CD14-positive monocyte (primary cell): ENCODE results near the gene WHRN. TPM values are rescaled to one million over a fixed set of nuclear protein-coding genes. Genes with fewer than 3 reads are reported as not detected.

Source experiments
- DNase-seq, 3 donors: peaks; one replicate each; pipeline ENCODE4 v3.0.0-alpha.2; 2011 to 2022
- H2AFZ ChIP-seq: 2 replicates; pipeline ENCODE4 v1.6.0; 2012; ENCODE audit warnings: mild to moderate bottlenecking, low read depth, low read length, inconsistent platforms; ENCODE audit not compliant: insufficient read depth, poor library complexity, severe bottlenecking
- H3K27ac ChIP-seq, 2 donors: 1 replicate in 1 of 2; 2 replicates in 1 of 2; pipeline ENCODE4 v1.5.1; 2012 to 2013; ENCODE audit warnings: low read length in 2 of 2, control low read depth in 1 of 2, inconsistent platforms in 1 of 2, low read depth in 1 of 2, mild to moderate bottlenecking in 1 of 2
- H3K27me3 ChIP-seq, 2 donors: one replicate each; pipeline versions ENCODE4 v1.6.0 to v1.6.1; 2011 to 2013; ENCODE audit warnings: low read length in 2 of 2; ENCODE audit not compliant: control insufficient read depth in 2 of 2, insufficient read depth in 2 of 2
- H3K36me3 ChIP-seq, 2 donors: replicated peaks in 1 of 2; 1 replicate in 1 of 2; 2 replicates in 1 of 2; pipeline versions ENCODE4 v1.5.1 to v1.6.1; 2012 to 2013; ENCODE audit warnings: low read length in 2 of 2, control low read depth in 1 of 2, inconsistent platforms in 1 of 2, mild to moderate bottlenecking in 1 of 2; ENCODE audit not compliant: insufficient read depth in 2 of 2, control insufficient read depth in 1 of 2
- H3K4me1 ChIP-seq, 2 donors: 1 replicate in 1 of 2; 2 replicates in 1 of 2; pipeline versions ENCODE4 v1.5.1 to v1.6.1; 2012 to 2013; ENCODE audit warnings: low read length in 2 of 2, control low read depth in 1 of 2, inconsistent platforms in 1 of 2, mild to moderate bottlenecking in 1 of 2, moderate library complexity in 1 of 2; ENCODE audit not compliant: insufficient read depth in 2 of 2, control insufficient read depth in 1 of 2
- H3K4me2 ChIP-seq: replicated peaks from 2 replicates; pipeline ENCODE3; 2012; ENCODE audit warnings: low read length, moderate library complexity, mild to moderate bottlenecking; ENCODE audit not compliant: poor library complexity, severe bottlenecking; ENCODE audit errors: extremely low read depth
- H3K4me3 ChIP-seq, 3 experiments: fragments of 200-600 bp in 1 of 3; sonication (generic) in 1 of 3; replicated peaks in 1 of 3; 1 replicate in 2 of 3; 2 replicates in 1 of 3; pipeline ENCODE4 v1.5.1; 2011 to 2013; ENCODE audit warnings: low read length in 3 of 3, mild to moderate bottlenecking in 3 of 3, control low read depth in 2 of 3, low read depth in 2 of 3, inconsistent platforms in 1 of 3, moderate library complexity in 1 of 3
- H3K79me2 ChIP-seq: 2 replicates; pipeline ENCODE4 v1.6.0; 2012; ENCODE audit warnings: mild to moderate bottlenecking, control low read depth, inconsistent platforms, low read length, moderate library complexity; ENCODE audit not compliant: insufficient read depth
- H3K9ac ChIP-seq: 2 replicates; pipeline ENCODE4 v1.6.0; 2017; ENCODE audit warnings: low read length, mild to moderate bottlenecking; ENCODE audit not compliant: insufficient read depth, poor library complexity, severe bottlenecking
- H3K9me3 ChIP-seq, 2 donors: replicated peaks in 1 of 2; 1 replicate in 1 of 2; 2 replicates in 1 of 2; pipeline versions ENCODE4 v1.5.1 to v1.6.1; 2012 to 2013; ENCODE audit warnings: low read length in 2 of 2, control low read depth in 1 of 2; ENCODE audit not compliant: control insufficient read depth in 1 of 2, insufficient read depth in 1 of 2
- H4K20me1 ChIP-seq: 2 replicates; pipeline ENCODE4 v1.6.0; 2012; ENCODE audit warnings: mild to moderate bottlenecking, low read length, control low read depth, moderate library complexity; ENCODE audit not compliant: insufficient read depth
- H3K27ac Mint-ChIP-seq, 7 donors: one replicate each; pipeline ENCODE4 v1.8.0; 2020; ENCODE audit warnings: mild to moderate bottlenecking in 7 of 7, mixed read lengths in 7 of 7, moderate library complexity in 6 of 7, inconsistent platforms in 2 of 7
- H3K27me3 Mint-ChIP-seq, 3 donors: one replicate each; pipeline ENCODE4 v1.8.0; 2021 to 2022; ENCODE audit warnings: low read depth in 3 of 3, mild to moderate bottlenecking in 3 of 3, mixed read lengths in 3 of 3, moderate library complexity in 3 of 3, inconsistent platforms in 1 of 3
- H3K36me3 Mint-ChIP-seq, 2 donors: one replicate each; pipeline ENCODE4 v1.8.0; 2020; ENCODE audit warnings: mixed read lengths in 2 of 2, inconsistent platforms in 1 of 2, mild to moderate bottlenecking in 1 of 2
- H3K4me1 Mint-ChIP-seq: one replicate; pipeline ENCODE4 v1.8.0; 2020; ENCODE audit warnings: mild to moderate bottlenecking, mixed read lengths
- H3K4me3 Mint-ChIP-seq, 2 donors: one replicate each; pipeline ENCODE4 v1.8.0; 2020; ENCODE audit warnings: mild to moderate bottlenecking in 2 of 2, mixed read lengths in 2 of 2, moderate library complexity in 1 of 2
- H3K9me3 Mint-ChIP-seq, 7 donors: one replicate each; pipeline ENCODE4 v1.8.0; 2020 to 2022; ENCODE audit warnings: mixed read lengths in 7 of 7, mild to moderate bottlenecking in 6 of 7, moderate library complexity in 6 of 7, inconsistent platforms in 2 of 7
- WGBS: methylation state at CpG from one replicate; pipeline ENCODE4 v1.1.5; 2013; ENCODE audit warnings: missing lambda C conversion rate; ENCODE audit not compliant: insufficient coverage; 5-methylcytosine and 5-hydroxymethylcytosine counted together
- intact Hi-C, 2 donors: fragments of 100-400 bp; cut with micrococcal nuclease; formaldehyde crosslinking; loops; one replicate each; pipeline versions ENCODE4 v1.15.0 to v1.15.1; 2023
- polyA plus RNA-seq, 3 donors: library from polyadenylated mRNA; depleted of rRNA in 1 of 3; unstranded in 2 of 3; stranded (reverse) in 1 of 3; fragments of 300-500 nt in 2 of 3; fragments of >200 nt in 1 of 3; fragmentation: Illumina TruSeq in 2 of 3; gene quantifications; 1 replicate in 2 of 3; 2 replicates in 1 of 3; pipeline ENCODE4 v1.2.3, GENCODE V29; 2012 to 2021
- TF ChIP-seq, protein P1 (sequence below): fragments of 200-600 bp; IDR thresholded peaks from one replicate; pipeline ENCODE4 v1.8.0; 2022; ENCODE audit warnings: antibody characterized with exemption, mild to moderate bottlenecking

Gene WHRN
- polyA plus RNA-seq, 3 donors: 0.13 to 0.59 (median 0.30) TPM

DNA sequence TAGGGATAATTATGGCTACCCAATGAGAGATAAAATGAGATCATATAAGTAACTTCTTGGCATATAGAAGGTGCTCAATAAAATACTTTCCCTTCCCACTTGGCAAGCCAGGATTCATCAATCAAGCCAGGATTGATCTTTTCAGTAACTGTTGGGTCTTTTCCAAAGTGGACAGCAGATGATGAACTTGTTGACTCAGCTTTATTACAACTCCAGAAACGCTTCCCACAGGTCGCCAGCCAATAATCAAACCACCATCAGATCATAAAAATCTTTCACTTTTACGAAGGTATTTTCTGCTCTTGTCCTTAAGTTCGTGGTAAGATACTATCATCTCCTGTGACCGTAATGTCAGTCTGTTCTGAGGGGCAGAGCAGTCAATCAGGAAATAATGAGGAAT is 39.8 kb upstream of the WHRN start:
- intact Hi-C loops: no loop called here
- Histone ChIP-seq H3K9me3 (no peaks in the 10 kb centered on the region), H3K36me3 (no peaks in the 10 kb centered on the region), H3K79me2 (no peaks in the 10 kb centered on the region), H3K4me1 (no peaks in the 10 kb centered on the region), H4K20me1 (no peaks in the 10 kb centered on the region), H2AFZ (no peak overlapping the region), H3K9ac (no peak overlapping the region), H3K4me3 (no peak overlapping the region), H3K27me3 (no peaks in the 10 kb centered on the region), H3K4me2 (no peak overlapping the region), H3K27ac (no peak overlapping the region)
- Mint-ChIP-seq H3K4me3 (no peak overlapping the region), H3K9me3 (peaks cover 0 to 6% (median 0%) of the 10 kb centered on the region in 7 donors), H3K27ac (no peak overlapping the region), H3K4me1 (peaks cover 6% of the 10 kb centered on the region), H3K36me3 (no peaks in the 10 kb centered on the region), H3K27me3 (peaks cover 0 to 6% (median 6%) of the 10 kb centered on the region in 3 donors)
- 80% methylated on average over 1 of the region's 5 CpGs for WGBS
- TF ChIP-seq, protein P1, sequence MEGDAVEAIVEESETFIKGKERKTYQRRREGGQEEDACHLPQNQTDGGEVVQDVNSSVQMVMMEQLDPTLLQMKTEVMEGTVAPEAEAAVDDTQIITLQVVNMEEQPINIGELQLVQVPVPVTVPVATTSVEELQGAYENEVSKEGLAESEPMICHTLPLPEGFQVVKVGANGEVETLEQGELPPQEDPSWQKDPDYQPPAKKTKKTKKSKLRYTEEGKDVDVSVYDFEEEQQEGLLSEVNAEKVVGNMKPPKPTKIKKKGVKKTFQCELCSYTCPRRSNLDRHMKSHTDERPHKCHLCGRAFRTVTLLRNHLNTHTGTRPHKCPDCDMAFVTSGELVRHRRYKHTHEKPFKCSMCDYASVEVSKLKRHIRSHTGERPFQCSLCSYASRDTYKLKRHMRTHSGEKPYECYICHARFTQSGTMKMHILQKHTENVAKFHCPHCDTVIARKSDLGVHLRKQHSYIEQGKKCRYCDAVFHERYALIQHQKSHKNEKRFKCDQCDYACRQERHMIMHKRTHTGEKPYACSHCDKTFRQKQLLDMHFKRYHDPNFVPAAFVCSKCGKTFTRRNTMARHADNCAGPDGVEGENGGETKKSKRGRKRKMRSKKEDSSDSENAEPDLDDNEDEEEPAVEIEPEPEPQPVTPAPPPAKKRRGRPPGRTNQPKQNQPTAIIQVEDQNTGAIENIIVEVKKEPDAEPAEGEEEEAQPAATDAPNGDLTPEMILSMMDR: no peak
- no peak for DNase-seq

DNA sequence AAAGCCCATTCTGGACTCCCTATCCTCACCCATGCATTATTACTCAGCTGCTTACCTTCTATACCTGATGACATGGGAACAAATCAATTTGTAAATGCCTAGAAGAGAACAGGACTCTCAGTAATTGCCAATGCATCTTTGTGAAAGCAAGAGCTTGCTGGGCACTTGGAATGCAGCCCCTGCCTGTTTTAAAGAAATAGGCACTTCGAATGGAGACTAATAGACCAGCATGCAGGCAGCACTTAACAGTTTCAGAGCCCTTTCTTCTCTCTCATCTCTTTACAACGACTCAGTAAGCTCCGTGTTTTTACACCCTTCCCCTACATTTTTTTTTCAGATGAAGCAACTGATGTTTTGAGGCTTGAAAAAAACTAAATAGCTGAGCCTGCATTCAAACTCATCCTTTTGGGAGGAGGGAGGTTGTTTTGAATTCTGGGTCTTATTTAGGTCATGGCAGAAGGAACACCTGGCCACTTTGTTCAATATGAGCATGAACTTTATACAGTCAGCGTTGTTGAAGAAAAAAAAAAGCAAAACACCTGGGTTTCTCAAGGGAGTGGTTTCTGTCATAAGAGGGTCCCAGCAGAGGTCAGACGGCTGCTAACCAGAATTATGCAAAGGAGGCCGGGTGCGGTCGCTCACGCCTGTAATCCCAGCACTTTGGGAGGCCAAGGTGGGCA is 34.6 kb upstream of the WHRN start:
- H3K27me3 ChIP-seq: no peaks in the 10 kb centered on the region
- no peak for DNase-seq
- H2AFZ ChIP-seq: no peak overlapping the region
- H3K27me3 Mint-ChIP-seq: peaks cover 0 to 8% (median 2%) of the 10 kb centered on the region in 3 donors
- WGBS: 100% methylated on average over 1 of the region's 9 CpGs
- no peak overlapping the region for H3K27ac ChIP-seq
- H3K27ac Mint-ChIP-seq: no peak overlapping the region
- no peaks in the 10 kb centered on the region for H4K20me1 ChIP-seq
- TF ChIP-seq, protein P1: no peak
- no peaks in the 10 kb centered on the region for H3K79me2 ChIP-seq
- no peak overlapping the region for H3K4me2 ChIP-seq
- no peak overlapping the region for H3K4me3 ChIP-seq
- H3K4me3 Mint-ChIP-seq: no peak overlapping the region
- H3K9me3 Mint-ChIP-seq: peaks cover 0 to 3% (median 0%) of the 10 kb centered on the region in 7 donors
- no peaks in the 10 kb centered on the region for H3K36me3 Mint-ChIP-seq
- peaks cover 4% of the 10 kb centered on the region for H3K4me1 Mint-ChIP-seq
- H3K36me3 ChIP-seq: no peaks in the 10 kb centered on the region
- H3K9ac ChIP-seq: no peak overlapping the region
- no peaks in the 10 kb centered on the region for H3K4me1 ChIP-seq
- no peaks in the 10 kb centered on the region for H3K9me3 ChIP-seq
- intact Hi-C loops: no loop called here
